Keratinocyte (primary cell): ENCODE measurements around the gene MISP. TPM values are rescaled to one million over a fixed set of nuclear protein-coding genes. Genes with fewer than 3 reads are reported as not detected.

Experiments
- DNase-seq: peaks from one replicate; pipeline ENCODE4 v3.0.0-alpha.2; 2011; ENCODE audit warnings: low read depth, missing footprints, low spot score
- FAIRE-seq: peaks from 2 replicates; lab custom pipeline; 2011; peaks lifted over from hg19 to GRCh38; lab: Jason Lieb, UNC
- H2AFZ ChIP-seq: 2 replicates; pipeline ENCODE4 v1.6.0; 2012; ENCODE audit warnings: low read length, control low read depth, inconsistent platforms; ENCODE audit not compliant: control insufficient read depth
- H3K27ac ChIP-seq: 2 replicates; pipeline ENCODE4 v1.5.1; 2011; ENCODE audit warnings: low read length; ENCODE audit not compliant: control insufficient read depth, insufficient read depth
- H3K27me3 ChIP-seq: 3 replicates; pipeline ENCODE4 v1.6.0; 2011; ENCODE audit warnings: low read length; ENCODE audit not compliant: control insufficient read depth, insufficient read depth; ENCODE audit errors: extremely low read depth
- H3K36me3 ChIP-seq, 2 experiments: 2 replicates in 1 of 2; 3 replicates in 1 of 2; pipeline ENCODE4 v1.5.1; 2011; ENCODE audit warnings: low read length in 2 of 2, mild to moderate bottlenecking in 1 of 2; ENCODE audit not compliant: control insufficient read depth in 2 of 2, insufficient read depth in 2 of 2; ENCODE audit errors: extremely low read depth in 1 of 2
- H3K4me1 ChIP-seq: 3 replicates; pipeline ENCODE4 v1.5.1; 2011; ENCODE audit warnings: low read length; ENCODE audit not compliant: control insufficient read depth, insufficient read depth; ENCODE audit errors: extremely low read depth
- H3K4me2 ChIP-seq: 3 replicates; pipeline ENCODE4 v1.6.0; 2011; ENCODE audit warnings: low read depth, low read length; ENCODE audit not compliant: control insufficient read depth, insufficient read depth; ENCODE audit errors: extremely low read depth
- H3K4me3 ChIP-seq, 3 experiments: fragments of 200-600 bp in 1 of 3; sonication (generic) in 1 of 3; 2 replicates in 2 of 3; 3 replicates in 1 of 3; pipeline ENCODE4 v1.5.1; 2011 to 2016; ENCODE audit warnings: low read length in 3 of 3, mild to moderate bottlenecking in 3 of 3, control low read depth in 2 of 3, inconsistent platforms in 1 of 3, low read depth in 1 of 3, mixed read lengths in 1 of 3, mixed run types in 1 of 3, moderate library complexity in 1 of 3; ENCODE audit not compliant: control insufficient read depth in 2 of 3, insufficient read depth in 2 of 3; ENCODE audit errors: extremely low read depth in 1 of 3
- H3K79me2 ChIP-seq: 2 replicates; pipeline ENCODE4 v1.6.0; 2012; ENCODE audit warnings: low read length; ENCODE audit not compliant: control insufficient read depth, insufficient read depth
- H3K9ac ChIP-seq: 3 replicates; pipeline ENCODE4 v1.6.0; 2011; ENCODE audit warnings: low read length; ENCODE audit not compliant: control insufficient read depth, insufficient read depth; ENCODE audit errors: extremely low read depth
- H3K9me1 ChIP-seq: 3 replicates; pipeline ENCODE4 v1.6.0; 2011; ENCODE audit warnings: low read length; ENCODE audit not compliant: control insufficient read depth, insufficient read depth; ENCODE audit errors: extremely low read depth
- H3K9me3 ChIP-seq: 2 replicates; pipeline ENCODE4 v1.5.1; 2012; ENCODE audit warnings: low read depth, low read length; ENCODE audit not compliant: control insufficient read depth
- H4K20me1 ChIP-seq: 3 replicates; pipeline ENCODE4 v1.6.0; 2011; ENCODE audit warnings: low read length; ENCODE audit not compliant: control insufficient read depth, insufficient read depth; ENCODE audit errors: extremely low read depth
- EZH2 ChIP-seq: IDR thresholded peaks from one replicate; pipeline ENCODE4 v1.6.1; 2012; ENCODE audit warnings: inconsistent platforms, mild to moderate bottlenecking, low read length, moderate library complexity
- dilution Hi-C: fragments of 300-500 bp; cut with MboI; formaldehyde crosslinking; loops from one replicate; pipeline ENCODE4 v1.7.0; 2020; ENCODE audit warnings: low sequenced_read_pairs; ENCODE audit not compliant: extremely low pct_ligation_motif_present
- polyA plus RNA-seq, 5 experiments: library from polyadenylated mRNA; depleted of rRNA in 3 of 5; stranded (reverse) in 3 of 5; stranded (forward) in 1 of 5; unstranded in 1 of 5; fragments of >200 nt; gene quantifications; 1 replicate in 1 of 5; 2 replicates in 3 of 5; 3 replicates in 1 of 5; pipeline versions ENCODE4 v1.2.1 to v1.2.3, GENCODE V29; 2011 to 2012; ENCODE audit warnings: missing spikeins in 2 of 5, low read depth in 1 of 5, low replicate concordance in 1 of 5
- TF ChIP-seq, protein P1 (sequence below), 3 experiments: IDR thresholded peaks in 1 of 3; conservative IDR thresholded peaks in 1 of 3; optimal IDR thresholded peaks in 1 of 3; 2 replicates in 2 of 3; 3 replicates in 1 of 3; pipeline versions ENCODE3 to v1.5.1; 2011; ENCODE audit warnings: low read length in 3 of 3, mild to moderate bottlenecking in 3 of 3, moderate library complexity in 2 of 3, control low read depth in 1 of 3, inconsistent platforms in 1 of 3; ENCODE audit not compliant: insufficient read depth in 2 of 3; ENCODE audit errors: extremely low read depth in 1 of 3

The MISP gene
- polyA plus RNA-seq, 1 donor (not counting 4 experiments of a cell fraction or from before 2014, with no cell fraction given), result 17.5 TPM

DNA sequence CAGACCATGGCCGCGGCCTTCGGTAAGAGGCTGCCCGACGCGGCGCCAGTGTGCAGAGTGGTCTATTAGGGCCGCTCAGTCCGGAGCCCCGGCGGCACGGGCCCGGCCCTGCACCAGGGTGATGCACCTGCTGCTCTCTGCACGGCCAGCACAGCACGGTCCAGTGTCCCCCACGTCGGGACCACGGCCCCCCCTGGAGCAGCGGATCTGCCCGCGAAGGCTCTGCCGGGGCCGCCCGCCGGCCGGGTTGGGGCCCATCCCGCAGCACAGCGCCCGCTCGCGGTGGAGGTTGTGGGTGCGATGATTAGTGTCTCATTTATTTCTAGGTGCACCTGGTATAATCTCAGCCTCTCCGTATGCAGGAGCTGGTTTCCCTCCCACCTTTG lies 54.2 kb downstream of the MISP start:
- TF ChIP-seq EZH2, result no peak
- H3K36me3 ChIP-seq, result peaks cover 37 to 84% of the 10 kb centered on the region in 2 experiments
- H3K9me1 ChIP-seq, result no peaks in the 10 kb centered on the region
- FAIRE-seq (no peak), DNase-seq (no peak)
- H3K27ac ChIP-seq, result no peak overlapping the region
- H2AFZ ChIP-seq, result no peak overlapping the region
- H3K4me3 ChIP-seq, result no peak overlapping the region
- peaks cover 22% of the 10 kb centered on the region for H3K4me1 ChIP-seq
- peaks cover 89% of the 10 kb centered on the region for H3K79me2 ChIP-seq
- dilution Hi-C loops, result no loop called here
- H3K4me2 ChIP-seq, result no peak overlapping the region
- peaks cover 80% of the 10 kb centered on the region for H4K20me1 ChIP-seq
- no peaks in the 10 kb centered on the region for H3K27me3 ChIP-seq
- H3K9ac ChIP-seq, result no peak overlapping the region
- H3K9me3 ChIP-seq, result no peaks in the 10 kb centered on the region

DNA sequence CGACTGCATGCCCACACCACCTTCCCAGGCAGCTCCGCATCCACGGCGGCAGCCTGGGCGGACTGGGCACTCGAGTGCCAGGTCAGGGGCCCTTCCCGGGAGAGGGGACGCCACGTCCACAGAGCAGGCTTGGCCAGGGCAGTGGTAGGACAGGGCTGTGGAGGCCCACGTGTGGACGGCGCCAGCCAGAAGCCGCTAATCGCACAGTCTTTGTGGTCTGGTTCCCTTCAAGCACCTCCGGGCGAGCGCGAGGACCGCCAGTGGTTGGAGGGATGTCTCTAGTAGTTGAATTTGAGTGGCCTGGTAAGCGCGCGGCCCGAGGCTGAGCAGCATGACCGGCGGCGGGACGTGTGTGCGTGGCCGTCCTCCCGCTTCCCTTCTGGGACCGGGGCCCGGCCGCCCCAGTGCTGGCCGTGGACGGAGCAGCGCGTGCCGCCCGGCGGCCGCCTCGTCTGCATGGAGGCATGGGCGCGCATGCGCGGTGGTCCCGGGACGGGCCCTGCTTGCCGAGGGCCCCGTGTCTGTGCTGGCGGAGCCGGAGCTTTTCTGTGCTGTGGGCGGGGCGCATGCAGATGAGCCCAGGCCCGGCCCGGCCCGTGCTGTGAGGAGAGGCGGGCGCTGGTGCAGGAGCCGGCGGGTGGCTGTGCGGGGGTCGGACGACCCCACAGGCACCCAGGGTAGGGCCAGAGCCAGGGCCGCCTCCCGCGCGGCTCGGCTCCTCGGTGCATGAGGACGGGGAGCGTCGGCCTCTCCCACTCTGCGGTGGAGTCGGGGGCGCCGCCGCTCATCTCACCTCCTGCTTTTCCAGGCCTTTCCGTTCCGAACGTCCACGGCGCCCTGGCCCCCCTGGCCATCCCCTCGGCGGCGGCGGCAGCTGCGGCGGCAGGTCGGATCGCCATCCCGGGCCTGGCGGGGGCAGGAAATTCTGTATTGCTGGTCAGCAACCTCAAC lies 55.0 kb downstream of the MISP start:
- Histone ChIP-seq H3K9ac (no peak overlapping the region), H3K9me3 (no peaks in the 10 kb centered on the region), H3K4me2 (no peak overlapping the region), H3K9me1 (no peaks in the 10 kb centered on the region), H3K27ac (no peak overlapping the region), H3K36me3 (peaks cover 39 to 83% of the 10 kb centered on the region in 2 experiments), H2AFZ (no peak overlapping the region), H3K27me3 (no peaks in the 10 kb centered on the region), H4K20me1 (peaks cover 73% of the 10 kb centered on the region), H3K4me3 (no peak overlapping the region), H3K4me1 (peaks cover 15% of the 10 kb centered on the region), H3K79me2 (peaks cover 82% of the 10 kb centered on the region)
- no peak for DNase-seq
- TF ChIP-seq, protein P1, sequence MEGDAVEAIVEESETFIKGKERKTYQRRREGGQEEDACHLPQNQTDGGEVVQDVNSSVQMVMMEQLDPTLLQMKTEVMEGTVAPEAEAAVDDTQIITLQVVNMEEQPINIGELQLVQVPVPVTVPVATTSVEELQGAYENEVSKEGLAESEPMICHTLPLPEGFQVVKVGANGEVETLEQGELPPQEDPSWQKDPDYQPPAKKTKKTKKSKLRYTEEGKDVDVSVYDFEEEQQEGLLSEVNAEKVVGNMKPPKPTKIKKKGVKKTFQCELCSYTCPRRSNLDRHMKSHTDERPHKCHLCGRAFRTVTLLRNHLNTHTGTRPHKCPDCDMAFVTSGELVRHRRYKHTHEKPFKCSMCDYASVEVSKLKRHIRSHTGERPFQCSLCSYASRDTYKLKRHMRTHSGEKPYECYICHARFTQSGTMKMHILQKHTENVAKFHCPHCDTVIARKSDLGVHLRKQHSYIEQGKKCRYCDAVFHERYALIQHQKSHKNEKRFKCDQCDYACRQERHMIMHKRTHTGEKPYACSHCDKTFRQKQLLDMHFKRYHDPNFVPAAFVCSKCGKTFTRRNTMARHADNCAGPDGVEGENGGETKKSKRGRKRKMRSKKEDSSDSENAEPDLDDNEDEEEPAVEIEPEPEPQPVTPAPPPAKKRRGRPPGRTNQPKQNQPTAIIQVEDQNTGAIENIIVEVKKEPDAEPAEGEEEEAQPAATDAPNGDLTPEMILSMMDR (optimal IDR thresholded peaks at IDR 0.05 in 1 of 3, IDR thresholded peaks at IDR 0.05 in 1 of 3, conservative IDR thresholded peaks at IDR 0.05 in 1 of 3; ENCODE audit: extremely low read depth in 1 of 3, insufficient read depth in 2 of 3, low read length in 3 of 3), result no peak
- TF ChIP-seq EZH2, result no peak
- dilution Hi-C loops, result no loop called here
- no peak for FAIRE-seq
